GM21619 (cell line): ENCODE measurements around the gene CD34.
"Not testable (repeated sequence)": the region's sequence is repeated elsewhere in the genome, so short reads cannot be mapped to it uniquely, and the experiment has no call there.

ENCODE experiments used
- ATAC-seq: cut with Tn5 transposase; IDR thresholded peaks from one replicate; pipeline ENCODE4 v1.9.1; 2021; ENCODE audit not compliant: unreplicated experiment

CD34 gene

DNA sequence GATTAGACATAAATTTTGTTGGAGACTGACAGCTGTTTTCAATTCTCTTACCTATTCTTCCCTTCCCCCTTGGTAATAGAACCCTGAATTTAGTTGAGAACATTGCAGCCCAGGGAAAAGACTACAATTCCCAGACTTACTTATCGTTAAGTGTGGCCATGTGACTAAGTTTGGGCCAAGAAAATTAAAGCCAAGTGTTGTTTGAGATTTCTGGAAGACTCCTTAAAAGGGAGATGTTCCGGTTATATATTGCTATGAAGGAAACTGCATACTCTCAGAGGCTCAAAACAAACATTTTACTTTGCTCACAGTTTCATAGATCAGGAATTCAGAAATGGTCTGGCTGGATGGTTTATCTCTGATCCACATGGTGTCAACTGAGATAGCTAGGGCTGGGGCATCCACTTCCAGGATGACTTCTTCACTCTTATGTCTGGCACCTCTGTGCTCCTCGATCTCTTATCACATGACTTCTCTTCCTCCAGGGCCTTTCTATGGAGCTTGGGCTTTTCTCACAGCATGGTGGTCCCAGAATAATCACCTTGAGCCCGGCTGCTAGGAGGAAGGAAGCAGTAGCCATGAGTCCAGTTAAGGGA is 22.4 kb upstream of the CD34 start:
- ATAC-seq: no peak

DNA sequence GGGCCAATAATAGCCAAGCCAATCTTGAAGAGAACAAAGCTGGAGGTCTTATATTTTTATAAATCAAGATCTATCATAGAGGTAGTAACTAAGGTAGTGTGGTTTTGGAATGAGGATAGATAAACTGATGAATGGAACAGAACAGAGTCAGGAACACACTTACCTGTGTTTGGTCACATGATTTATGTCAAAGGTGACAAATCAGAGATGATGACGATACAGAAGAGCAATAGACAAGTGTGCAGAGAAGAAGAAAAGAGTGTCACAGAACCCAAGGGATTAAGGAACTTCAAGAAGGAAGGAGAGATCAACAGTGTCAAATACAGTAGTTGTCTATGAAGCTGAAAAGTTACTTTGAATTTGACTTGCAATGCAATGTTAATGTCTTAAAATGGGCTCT is 16.1 kb upstream of the CD34 start:
- ATAC-seq: no peak

DNA sequence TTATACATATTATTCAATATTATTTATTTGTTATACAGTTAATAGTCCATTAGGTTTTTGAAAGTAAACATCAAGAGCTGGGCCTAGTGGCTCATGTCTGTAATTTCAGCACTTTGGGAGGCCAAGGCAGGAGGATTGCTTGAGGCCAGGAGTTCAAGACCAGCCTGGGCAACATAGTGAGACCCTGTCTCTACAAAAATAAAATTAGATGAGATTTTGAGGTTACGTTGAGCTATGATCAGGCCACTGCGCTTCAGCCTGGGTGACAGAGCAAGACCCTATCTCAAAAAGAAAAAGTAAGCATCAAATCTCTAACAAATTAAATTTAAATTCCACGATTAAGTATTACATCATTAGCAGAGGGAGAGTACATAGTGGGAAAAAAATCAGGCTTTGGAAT is 15.0 kb upstream of the CD34 start:
- ATAC-seq: not testable (repeated sequence)

DNA sequence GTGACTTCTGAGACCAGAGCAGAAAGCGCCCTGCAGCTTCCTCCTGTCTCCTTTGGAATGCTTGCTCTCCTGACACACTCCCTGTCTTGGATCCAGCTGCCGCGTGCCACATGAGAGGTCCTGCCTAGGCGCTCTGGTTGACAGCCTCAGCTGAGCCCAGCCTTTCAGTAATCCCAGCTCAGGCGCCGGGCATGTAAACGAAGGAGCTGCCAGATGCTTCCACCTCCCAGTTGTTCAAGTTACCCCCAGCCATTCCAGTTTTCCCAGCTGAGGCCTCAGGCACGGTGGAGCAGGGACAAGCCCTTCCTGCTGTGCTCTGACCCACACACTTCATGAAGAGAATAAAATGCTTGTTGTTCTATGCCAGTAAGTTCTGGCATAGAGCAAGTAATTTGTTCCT is 14.3 kb upstream of the CD34 start:
- no peak for ATAC-seq

DNA sequence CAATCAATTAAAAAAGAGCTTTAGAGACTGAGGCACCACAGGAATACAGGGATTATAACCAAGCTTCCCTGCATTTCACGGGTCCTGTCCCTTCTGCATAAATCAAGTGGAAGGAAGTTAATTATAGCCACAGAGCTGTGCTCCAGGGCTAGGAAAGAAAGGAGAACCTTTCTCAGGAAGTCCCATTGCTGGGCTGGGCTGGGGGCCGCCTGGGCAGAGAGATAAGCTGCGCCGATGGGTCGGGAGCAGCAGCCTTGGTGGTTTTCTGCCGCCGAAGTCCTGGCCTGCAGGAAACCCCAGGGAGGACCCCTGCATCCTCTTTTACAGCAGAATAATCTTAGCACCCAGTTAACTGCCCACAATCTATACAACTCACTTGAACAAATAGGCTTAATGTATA is 12.6 kb upstream of the CD34 start:
- ATAC-seq: no peak

DNA sequence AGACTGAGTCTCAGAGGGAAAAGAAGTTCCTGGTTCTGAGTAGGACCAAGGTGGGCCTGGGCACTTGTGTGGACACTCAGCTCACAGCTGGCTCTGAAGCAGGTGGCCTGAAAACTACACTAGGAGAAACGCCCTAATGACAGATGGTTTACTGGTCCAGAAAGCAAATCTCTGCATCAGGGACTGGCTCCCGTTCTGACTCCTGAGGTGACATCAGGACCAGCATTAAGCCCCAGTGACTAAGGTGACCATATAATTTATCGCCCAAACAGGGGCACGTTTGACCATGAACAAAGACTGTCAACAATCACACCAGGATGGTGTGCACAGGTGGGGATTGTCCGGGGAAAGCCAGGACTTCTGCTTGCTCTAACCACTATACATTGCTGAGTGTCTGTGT is 12.2 kb upstream of the CD34 start:
- no peak for ATAC-seq

DNA sequence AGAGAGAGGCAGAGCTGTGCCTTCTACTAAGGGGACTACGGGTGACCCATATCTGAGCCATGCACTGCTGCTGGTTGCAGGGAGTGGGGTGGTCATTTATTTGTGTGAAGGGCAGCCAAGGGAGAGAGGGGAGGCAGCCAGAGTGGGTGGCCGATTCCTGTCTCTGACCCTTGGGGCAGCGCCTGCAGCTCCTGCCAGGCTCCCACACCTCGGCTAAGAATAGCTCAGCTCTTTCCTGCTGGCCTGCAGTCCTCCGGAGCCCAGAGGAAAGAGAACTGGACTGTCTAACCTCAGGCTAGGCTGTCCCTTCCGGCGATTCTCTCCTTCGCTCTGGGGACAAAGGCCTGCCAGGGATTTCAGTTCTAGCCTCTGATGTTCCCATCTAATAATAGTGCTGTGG is 11.6 kb upstream of the CD34 start:
- no peak for ATAC-seq

DNA sequence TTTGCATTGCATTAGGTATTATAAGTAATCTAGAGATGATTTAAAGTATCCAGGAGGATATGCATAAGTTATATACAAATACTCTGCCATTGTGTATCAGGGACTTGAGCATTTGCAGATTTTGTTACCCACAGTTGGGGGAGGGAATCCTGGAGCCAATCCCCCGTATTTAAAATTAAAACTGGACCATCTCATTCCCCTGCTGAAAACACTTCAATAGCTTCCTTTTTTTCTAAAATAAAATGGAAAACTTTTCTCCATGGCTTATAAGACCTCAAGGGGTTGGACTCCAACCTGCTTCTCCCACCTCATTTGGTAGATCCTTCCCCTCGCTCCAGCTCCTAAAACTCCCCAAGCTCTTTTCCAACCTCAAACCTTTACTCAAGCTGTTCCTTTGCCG is 10.4 kb upstream of the CD34 start:
- no peak for ATAC-seq

DNA sequence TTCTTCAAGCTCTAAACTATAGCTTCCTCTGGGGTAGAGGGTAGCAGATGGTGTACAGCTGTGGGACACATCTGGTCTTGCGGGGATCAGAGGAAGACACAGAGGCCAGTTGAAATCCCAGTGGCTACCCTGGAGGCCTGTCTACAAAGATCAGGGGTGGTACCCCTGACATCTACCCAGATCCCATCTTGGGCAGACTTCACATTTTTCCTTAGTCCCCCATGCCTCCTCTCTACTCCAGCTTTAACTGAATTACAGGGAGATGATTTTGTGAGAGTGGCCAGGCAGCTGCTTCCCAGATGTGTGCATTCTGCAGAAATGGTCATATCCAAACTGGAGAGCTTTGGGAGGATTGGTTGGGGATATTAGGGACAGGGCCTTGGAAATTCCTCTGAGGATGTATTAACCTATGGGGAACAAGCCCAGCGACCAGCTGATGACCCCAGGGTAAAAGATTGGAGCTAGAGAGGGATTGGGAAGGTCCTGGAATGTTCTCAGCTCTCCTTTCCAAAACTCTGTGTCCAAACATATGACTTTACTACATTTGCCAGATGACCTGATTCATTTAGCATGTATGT is 9.6 kb upstream of the CD34 start:
- no peak for ATAC-seq

DNA sequence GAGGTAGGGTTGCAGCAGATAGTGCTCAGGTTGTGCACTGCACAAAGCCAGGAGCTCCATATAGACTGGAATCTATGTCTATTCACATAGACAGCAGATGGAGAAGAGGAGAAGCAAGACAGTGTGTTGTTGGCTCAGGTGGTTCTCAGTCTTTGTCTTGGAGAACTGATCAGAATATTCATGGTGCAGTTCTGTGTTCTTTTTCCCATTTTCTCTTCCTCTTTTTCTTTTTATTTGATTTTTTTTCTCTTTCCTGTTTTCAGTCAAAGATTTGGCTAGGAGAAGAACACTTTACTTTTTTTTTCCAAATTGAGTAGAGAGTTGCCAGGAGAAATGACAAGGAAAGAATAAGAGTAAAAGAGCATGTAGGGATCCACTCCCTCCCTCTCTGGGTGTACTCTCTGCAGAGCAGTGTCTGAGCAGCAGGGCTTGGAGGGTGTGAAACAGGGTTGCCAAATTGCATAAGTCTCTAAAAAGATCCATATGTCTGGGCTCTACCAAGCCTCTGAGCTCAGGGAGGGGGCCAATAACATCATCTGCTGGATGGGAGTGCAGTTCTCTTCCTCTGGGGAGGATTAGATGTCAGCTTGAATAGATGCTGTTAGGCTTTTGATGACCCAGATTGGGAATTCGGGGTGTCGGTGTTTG is 8.7 kb upstream of the CD34 start:
- ATAC-seq: no peak

DNA sequence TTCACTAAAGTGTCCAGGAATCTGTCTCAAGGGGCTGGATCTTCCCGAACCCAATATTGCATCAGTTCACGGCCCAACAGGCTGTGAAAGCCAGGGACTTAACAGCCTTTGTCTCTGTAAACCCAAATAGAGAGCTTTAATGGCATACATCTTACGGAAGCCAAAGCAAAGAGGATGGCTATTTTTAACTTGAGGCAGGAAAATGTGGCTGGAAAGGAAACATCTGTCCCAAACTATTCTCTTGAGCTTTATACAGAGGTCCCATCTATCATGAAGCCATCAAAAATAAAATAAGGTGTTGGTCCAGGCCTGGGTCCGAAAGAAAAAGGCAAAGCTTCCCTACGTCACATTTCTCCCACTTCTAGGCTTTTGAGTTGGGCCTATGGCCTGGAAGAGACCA is 7.7 kb upstream of the CD34 start:
- ATAC-seq: no peak

DNA sequence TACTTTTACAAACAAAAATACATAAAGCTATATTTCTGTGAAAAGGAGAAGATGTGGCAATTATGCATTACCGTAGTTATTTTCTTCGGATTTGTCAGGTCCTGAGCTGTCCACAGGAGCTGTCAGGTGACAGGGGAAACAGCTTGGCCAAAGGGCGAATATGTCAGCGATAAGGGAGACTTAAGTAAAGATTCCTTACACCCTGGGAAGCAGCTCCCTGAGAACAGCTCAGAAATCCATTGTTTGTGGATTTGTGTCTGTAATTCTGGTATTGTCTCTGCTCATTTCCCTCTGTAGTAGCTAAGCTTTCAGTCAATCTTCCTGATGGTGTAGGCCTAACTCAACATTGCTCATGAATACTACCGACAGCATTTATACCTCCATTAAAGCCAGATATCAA is 7.1 kb upstream of the CD34 start:
- no peak for ATAC-seq

DNA sequence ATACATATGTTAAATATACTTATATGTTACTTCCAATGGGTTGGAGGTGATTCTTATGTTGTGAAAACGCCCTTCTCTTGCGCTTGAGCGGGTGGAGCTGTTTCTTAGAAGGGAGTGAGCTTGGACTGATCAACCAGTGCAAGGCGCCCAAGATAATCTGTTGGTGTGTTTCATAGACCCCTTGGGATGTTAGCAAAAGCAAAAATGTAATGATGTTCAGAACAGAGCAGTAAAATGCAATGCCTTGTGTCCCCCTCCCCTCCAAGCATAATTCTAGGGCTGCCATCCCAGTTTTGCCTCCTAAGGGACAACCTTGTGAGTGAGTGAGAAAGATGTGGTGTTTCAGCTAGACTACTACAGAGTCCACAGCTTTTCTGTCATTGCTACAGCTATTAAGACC is 6.2 kb upstream of the CD34 start:
- ATAC-seq: no peak

DNA sequence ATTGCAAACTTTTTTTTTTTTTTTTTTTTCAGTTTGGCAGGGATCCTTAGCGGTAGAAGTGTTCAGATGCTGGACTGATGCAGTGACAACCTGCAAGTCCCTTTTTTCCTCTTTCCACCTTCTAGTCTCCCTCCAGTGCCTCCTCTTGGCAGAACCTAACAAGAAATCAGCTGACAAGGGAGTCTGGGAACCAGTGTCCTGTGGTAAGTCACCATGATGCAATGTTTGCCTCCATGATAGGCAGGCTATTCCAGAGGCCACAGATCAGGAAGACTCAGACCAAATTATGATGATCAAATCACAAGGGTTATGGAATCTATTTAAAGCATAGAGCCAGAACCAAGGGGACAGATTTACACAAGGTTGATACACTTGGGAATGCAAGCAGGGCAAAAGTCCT is 3.0 kb upstream of the CD34 start:
- ATAC-seq: no peak

DNA sequence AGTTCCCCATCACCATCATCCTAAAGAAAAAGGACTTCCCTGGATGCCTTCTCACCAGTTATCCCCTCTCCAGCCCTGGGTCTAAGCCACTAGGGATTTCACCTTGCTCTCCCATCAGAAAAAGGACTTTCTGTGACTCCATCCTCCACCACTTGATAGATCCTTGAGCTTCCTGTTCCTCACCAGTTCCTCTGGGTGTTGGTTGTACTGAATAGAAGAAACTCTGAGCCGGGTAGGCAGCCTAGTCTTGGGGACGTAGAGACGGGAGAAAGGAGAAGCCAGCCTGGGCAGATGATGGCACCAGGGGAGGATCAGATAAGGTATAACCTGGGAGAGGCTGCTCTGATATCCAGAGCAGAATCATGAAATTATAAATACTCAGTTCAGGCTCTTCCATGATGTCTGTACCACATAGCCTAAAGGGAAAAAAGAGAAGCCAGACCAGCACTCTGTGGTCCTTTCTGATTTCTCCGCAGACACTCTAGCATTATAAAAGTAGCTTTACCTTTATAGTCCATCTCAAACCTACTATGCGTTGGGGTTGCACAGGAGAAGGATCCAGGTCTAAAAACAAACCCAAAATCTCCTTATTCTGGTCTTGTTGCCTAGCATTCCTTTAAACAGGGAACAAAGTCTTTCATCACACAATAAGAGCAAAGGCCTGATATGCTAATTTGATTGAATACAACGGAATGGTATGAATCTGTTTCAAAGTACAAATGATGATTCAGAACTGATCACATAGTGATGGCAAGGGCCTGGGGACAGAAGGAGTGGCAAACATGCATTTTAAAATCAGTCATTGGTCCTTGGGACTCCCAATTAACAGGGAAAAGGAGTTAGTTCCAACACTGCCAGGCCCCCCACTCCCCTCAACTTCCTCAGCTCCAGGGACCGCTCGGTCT is 1.2 kb upstream of the CD34 start:
- ATAC-seq: no peak

DNA sequence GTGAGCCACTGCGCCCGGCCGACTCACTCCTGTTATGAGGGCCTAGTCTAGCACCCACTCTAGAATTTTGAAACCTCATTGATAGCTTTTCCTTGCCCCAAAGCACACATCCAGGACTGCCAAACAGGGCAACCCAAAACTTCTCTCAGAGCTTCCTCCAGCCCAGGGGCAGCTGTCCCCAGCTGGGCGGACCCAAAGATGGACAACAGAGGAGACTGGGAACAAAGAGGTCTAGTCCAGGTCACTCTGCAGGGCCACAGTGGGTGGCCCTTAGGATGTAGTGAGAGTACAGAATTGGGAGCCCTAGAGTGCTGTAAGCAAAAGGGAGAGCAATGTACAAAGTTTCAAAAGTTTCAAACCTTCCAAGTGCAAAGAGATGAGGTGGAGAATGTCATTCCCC is 1.2 kb downstream of the CD34 start:
- no peak for ATAC-seq

DNA sequence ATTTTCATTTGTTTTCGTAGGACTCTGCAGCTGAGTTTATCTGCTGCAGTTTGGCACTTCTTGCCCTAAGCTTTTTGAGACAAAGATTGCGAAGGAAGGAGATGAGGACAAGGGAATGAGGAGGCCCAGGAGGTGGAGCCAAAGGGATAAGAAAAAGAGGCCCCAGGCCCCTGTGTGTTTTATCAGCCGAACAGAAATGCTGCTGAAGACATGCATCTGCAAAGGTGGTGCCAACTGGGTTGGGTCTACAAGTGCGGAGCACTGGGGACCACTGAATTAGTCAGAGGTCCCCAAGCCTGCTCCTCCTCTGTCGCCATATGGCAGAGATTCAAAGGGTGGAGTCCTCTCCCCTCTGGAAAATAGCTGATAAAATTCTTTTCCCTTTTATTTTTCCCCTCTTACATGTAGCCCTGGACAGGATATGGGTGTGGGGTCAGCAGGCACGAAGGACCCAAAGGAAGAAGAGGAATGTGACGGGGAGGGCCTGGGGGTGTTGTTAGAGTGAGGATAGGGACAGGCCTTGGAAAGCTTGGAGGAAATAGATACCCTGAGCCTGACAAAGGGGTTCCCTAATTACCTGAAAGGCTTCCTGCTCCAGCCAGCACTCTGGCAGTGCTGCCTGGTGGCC is 2.7 kb downstream of the CD34 start:
- no peak for ATAC-seq

DNA sequence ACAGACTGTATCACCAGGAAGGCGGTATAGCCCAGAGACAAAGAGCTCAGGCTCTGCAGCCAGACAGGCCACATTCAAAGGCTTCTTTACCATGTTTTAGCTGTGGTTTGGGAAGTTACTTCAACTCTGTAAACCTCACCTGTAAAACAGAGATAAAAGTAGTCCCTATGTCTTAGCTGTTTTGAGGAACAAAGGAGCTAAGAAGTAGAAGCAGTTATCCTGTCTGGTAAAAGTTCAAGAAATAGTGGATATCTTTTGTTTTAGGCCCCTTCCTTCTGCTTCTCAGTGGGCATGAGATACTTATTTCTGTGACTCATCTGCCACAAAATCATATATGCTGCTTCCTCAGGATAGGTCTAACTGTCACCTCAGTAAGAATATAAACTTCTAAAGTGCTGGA is 6.5 kb downstream of the CD34 start:
- ATAC-seq: no peak

DNA sequence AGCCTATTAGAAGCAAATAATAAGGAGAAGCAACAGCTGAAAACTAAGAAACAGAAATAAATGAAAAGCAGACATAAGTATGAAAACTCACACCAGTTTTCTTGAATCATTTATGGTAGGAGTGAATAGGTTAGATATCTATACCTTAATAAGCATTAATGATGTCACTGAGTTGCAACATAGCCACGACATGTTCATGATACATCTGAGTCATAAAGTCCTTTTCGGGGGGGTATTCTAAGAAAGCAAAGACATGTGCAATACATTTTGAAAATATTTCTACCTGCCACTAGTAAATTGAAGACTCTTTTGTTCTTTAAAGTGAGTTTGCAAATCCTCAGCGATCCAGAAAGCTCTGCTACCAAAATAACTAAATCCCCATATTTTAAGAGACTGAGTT is 7.2 kb downstream of the CD34 start:
- ATAC-seq: no peak

DNA sequence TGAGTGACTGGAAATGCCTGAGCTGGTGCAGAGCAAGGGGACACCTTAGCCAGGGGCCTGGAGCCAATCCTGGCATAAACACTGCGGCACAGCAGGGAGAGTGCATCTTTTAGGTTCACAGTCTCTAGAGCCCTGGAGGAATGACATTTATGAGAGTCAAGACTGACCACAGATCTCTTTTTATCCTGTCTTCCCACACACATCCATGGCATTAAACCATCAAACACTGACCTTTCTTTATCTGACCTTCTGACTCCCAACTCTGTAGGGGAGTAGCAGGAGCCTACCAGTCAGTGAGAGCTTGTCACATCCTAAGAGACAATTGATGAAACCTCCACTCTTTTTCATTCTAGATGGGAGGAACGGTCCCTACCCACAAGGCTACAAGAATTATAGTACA is 7.9 kb downstream of the CD34 start:
- ATAC-seq: no peak

DNA sequence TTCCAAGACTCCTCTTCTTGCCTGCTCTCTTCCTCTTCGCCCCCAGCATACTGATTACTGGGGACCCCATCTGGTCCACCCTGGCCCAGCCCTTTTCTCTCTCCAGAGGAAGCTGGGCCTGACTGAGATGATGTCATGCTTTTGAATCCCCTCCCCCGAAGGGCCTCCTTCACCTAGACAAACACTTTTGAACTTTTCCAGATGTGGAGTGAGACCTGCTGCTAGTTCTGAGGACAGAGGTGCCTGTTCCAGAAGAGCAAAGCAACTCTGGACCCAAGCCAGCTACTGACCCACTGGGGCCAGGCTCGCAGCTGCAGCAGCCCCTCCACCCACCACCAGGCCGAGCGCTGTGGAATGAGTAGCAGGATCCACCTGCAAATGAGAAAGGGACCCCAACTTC is 8.4 kb downstream of the CD34 start:
- ATAC-seq: no peak
